ENCODE results near the gene ZNF582.
"Not testable (repeated sequence)": the region's sequence is repeated elsewhere in the genome, so short reads cannot be mapped to it uniquely, and the experiment has no call there.

The ZNF582 gene

DNA sequence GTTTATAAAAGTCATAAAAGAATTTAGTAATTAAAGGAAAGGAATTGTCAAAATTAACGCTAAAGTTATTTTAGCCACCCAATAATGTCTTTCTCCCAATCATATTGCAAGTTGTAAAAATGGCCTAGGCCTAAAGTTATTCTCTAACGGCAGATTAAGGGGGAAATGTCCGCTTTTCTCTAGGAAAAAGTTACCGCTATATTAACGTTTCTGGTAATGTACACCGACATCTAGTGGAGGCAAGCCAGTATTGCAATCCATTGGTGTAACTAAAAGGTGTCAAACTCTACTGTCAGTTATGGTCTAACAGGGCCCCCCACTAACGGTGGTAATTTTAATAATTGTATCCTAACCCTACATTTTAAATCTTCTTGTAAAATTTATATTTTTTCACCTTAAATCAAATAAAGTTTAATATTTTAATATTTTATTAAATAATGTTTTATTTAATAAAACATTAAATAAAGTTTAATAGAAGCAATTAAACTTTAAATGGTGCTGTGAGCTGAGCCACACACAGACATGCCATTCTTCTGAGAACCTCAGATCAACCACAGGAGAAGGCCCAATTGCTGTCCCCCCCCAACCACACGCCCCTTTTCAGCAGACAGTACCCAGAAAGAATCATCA is 42.8 kb downstream of the ZNF582 start:
- peak; percentile 41 for DNase-seq

DNA sequence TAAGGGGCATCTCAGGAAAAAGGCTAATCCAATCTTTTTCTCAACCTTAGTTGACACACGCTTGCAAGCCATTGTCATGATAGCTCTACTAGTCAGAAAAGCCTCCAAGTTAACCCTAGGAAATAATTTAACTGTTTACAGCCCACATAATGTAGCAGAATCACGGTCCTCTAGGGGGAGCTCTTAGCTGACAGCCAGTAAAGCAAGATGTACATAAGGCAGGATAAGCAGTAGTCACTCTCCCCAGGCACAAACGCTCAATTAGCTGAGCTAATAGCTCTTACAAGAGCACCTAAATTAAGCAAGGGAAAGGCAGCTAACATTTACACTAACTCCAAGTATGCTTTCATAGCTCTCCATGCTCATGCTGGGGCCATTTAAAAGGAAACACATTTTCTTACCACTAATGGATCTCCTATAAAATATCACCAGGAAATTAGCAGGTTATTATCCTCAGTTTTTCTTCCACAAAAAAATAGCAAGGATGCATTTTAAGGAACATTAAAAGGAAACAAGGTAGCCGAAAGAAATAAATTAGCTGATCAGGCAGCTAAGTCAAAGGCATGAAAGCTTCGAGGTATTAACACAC is 45.0 kb downstream of the ZNF582 start:
- DNase-seq, result peak; percentile 1

DNA sequence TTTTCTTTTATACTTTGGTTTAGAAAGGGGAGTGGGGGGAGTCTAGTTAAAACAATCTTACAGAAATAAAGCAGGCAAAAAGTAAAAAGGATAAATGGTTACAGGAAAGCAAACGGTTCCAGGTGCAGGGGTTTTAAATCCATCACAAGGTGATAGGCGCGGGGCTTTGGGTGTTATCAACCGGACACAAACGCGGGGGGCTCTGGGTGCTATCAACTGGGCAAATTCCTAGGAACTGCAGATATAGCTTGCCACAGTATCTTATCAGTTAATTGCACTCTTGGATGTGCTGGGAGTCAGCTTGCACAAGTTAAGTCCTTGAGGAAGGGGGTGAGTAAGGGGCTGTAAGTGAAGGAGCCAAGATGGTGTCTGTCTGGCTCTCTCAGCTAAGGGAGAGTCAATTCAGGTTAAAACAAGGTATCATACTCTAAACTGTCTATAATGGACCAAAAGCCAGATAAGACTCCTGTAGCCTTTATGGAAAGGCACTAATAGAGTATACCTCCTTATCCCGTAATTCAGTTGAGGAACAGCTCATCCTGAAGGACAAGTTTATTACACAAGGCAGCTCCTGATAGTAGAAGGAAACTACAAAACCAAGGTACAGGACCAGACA is 46.1 kb downstream of the ZNF582 start:
- no peak for DNase-seq

DNA sequence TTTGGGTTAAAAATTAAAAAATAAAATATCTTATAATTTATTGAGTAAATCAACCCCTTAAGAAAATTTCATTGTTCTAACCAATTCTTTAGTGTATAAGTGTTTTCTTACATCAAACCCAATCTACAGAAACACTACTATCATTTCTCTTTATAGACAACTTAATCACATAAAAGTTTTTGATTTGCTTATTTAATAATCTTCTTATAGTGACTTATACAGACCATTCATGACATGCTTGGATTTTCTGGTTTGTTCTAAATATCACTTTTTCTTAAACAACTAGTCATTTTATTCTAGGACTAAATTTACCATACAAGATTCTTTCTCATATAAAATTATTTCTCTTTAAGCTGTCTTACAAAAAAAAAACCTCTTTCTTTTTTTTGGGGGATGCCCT is 51.4 kb downstream of the ZNF582 start:
- no peak for DNase-seq

DNA sequence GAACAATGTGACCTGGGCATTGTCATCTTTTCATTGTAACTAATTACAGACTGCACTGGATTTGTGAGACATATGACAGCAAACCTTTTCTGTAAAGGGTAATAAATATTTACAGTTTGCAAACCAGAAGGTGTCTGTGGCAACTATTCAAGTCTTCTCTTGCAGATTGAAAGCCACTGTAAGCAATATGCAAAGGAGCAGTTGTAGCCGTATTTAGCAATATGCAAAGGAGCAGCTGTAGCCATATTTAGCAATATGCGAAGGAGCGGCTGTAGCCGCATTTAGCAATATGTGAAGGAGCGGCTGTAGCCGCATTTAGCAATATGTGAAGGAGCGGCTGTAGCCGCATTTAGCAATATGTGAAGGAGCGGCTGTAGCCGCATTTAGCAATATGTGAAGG is 54.3 kb downstream of the ZNF582 start:
- DNase-seq, result not testable (repeated sequence)

DNA sequence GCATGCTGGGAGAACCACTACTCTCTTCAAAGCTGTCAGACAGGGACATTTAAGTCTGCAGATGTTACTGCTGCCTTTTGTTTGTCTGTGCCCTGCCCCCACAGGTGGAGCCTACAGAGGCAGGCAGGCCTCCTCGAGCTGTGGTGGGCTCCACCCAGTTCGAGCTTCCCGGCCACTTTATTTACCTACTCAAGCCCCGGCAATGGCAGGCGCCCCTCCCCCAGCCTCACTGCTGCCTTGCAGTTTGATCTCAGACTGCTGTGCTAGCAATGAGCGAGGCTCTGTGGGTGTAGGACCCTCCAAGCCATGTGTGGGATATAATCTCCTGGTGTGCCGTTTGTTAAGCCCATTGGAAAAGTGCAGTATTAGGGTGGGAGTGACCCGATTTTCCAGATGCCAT is 56.3 kb downstream of the ZNF582 start:
- DNase-seq, result not testable (repeated sequence)

DNA sequence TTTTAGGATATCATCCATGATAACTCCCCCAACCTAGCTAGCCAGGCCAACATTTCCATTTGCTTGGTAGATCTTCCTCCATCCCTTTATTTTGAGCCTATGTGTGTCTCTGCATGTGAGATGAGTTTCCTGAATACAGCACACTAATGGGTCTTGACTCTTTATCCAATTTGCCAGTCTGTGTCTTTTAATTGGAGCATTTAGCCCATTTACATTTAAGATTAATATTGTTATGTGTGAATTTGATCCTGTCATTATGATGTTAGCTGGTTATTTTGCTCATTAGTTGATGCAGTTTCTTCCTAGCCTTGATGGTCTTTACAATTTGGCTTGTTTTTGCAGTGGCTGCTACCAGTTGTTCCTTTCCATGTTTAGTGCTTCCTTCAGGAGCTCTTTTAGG is 58.0 kb downstream of the ZNF582 start:
- not testable (repeated sequence) for DNase-seq

DNA sequence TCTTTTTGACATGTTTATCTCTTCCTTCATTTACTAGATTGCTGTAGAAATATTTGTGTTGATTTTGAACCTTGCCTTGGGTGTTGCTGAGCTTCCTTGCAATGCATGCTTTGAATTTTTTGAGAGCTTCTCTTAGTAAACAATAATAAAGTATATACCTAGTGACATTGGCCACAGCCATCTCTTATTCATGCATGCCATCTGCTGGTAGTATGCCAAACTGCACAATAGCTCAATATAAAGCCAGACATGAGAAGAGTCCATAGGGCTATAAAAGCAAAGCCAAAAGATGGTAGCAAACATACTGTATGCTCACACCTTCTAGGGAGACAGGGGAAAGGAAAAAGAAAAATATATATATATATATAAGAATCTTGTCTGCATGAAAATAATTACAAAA is 59.8 kb downstream of the ZNF582 start:
- peak; percentile 49 for DNase-seq
